Neural cell (in vitro differentiated cells): ENCODE data around the gene PIK3C2G. TPM values are rescaled to one million over a fixed set of nuclear protein-coding genes. Genes with fewer than 3 reads are reported as not detected.

Experiments used
- H2AFZ ChIP-seq: fragments of 200-600, 300-800 bp; sonication (generic), shearing (Covaris generic); 2 replicates; pipeline ENCODE4 v1.6.0; 2014; ENCODE audit warnings: low read depth, mild to moderate bottlenecking, antibody characterized with exemption, low read length, moderate library complexity
- H3F3A ChIP-seq: fragments of 200-600 bp; shearing (Covaris generic); 2 replicates; pipeline ENCODE4 v1.6.1; 2016; ENCODE audit warnings: mild to moderate bottlenecking, moderate library complexity, mixed read lengths, antibody characterized with exemption, low read length; ENCODE audit not compliant: insufficient read depth, poor library complexity, severe bottlenecking
- H3K27ac ChIP-seq: fragments of 200-600, 300-800 bp; sonication (generic), shearing (Covaris generic); 2 replicates; pipeline ENCODE4 v1.5.1; 2014; ENCODE audit warnings: mild to moderate bottlenecking, low read length, moderate library complexity
- H3K27me3 ChIP-seq: fragments of 300-800, 200-600 bp; sonication (generic), shearing (Covaris generic); 2 replicates; pipeline ENCODE4 v1.6.0; 2014; ENCODE audit warnings: mild to moderate bottlenecking, low read depth, low read length, moderate library complexity; ENCODE audit not compliant: insufficient read depth
- H3K36me3 ChIP-seq: fragments of 300-800, 200-600 bp; sonication (generic), shearing (Covaris generic); 2 replicates; pipeline ENCODE4 v1.5.1; 2014; ENCODE audit warnings: mild to moderate bottlenecking, antibody characterized with exemption, low read length, moderate library complexity; ENCODE audit not compliant: insufficient read depth
- H3K4me2 ChIP-seq: fragments of 300-800, 200-600 bp; sonication (generic), shearing (Covaris generic); 2 replicates; pipeline ENCODE4 v1.6.0; 2014; ENCODE audit warnings: mild to moderate bottlenecking, low read length
- H3K4me3 ChIP-seq: fragments of 300-800, 200-600 bp; sonication (generic), shearing (Covaris generic); 2 replicates; pipeline ENCODE4 v1.5.1; 2014; ENCODE audit warnings: mild to moderate bottlenecking, low read length, moderate library complexity
- H3K79me2 ChIP-seq: fragments of 200-600 bp; shearing (Covaris generic); replicated peaks from 2 replicates; pipeline ENCODE4 v1.6.0; 2014; ENCODE audit warnings: mild to moderate bottlenecking, low read length, moderate library complexity; ENCODE audit not compliant: insufficient read depth
- H3K9ac ChIP-seq: fragments of 300-800, 200-600 bp; sonication (generic), shearing (Covaris generic); 2 replicates; pipeline ENCODE4 v1.6.1; 2016; ENCODE audit warnings: mild to moderate bottlenecking, low read length, mixed read lengths
- H3K9me2 ChIP-seq: fragments of 200-600 bp; shearing (Covaris generic); 2 replicates; pipeline ENCODE4 v1.6.1; 2016; ENCODE audit warnings: mild to moderate bottlenecking, low read length, mixed read lengths; ENCODE audit not compliant: insufficient read depth
- H3K9me3 ChIP-seq: fragments of 200-600, 300-800 bp; sonication (generic), shearing (Covaris generic); 2 replicates; pipeline ENCODE4 v1.6.1; 2016; ENCODE audit warnings: mild to moderate bottlenecking, mixed run types, low read length, moderate library complexity, mixed read lengths
- H4K20me1 ChIP-seq: fragments of 200-600 bp; shearing (Covaris generic); 2 replicates; pipeline ENCODE4 v1.6.1; 2016; ENCODE audit warnings: mild to moderate bottlenecking, mixed run types; ENCODE audit not compliant: insufficient read depth
- EP300 ChIP-seq: fragments of 450-650 bp; conservative IDR thresholded peaks from 2 replicates; pipeline ENCODE4 v1.6.1; 2014; ENCODE audit warnings: antibody characterized with exemption, mild to moderate bottlenecking, moderate library complexity; ENCODE audit not compliant: poor library complexity, severe bottlenecking
- EZH2 ChIP-seq: fragments of 200-600, 300-800 bp; shearing (Covaris generic), sonication (generic); IDR thresholded peaks from 2 replicates; pipeline ENCODE4 v1.6.1; 2014; ENCODE audit warnings: antibody characterized with exemption, low read length, borderline replicate concordance, mild to moderate bottlenecking; ENCODE audit not compliant: insufficient read depth, poor library complexity, severe bottlenecking
- MXI1 ChIP-seq: fragments of 450-650 bp; conservative IDR thresholded peaks from 2 replicates; pipeline ENCODE4 v1.6.1; 2014; ENCODE audit warnings: antibody characterized with exemption, mild to moderate bottlenecking; ENCODE audit not compliant: poor library complexity, severe bottlenecking
- POLR2AphosphoS5 ChIP-seq: IDR thresholded peaks from 2 replicates; pipeline ENCODE4 v1.6.1; 2012
- RAD21 ChIP-seq: fragments of 450-650 bp; conservative IDR thresholded peaks from 2 replicates; pipeline ENCODE4 v1.6.1; 2014; ENCODE audit warnings: antibody characterized with exemption, mild to moderate bottlenecking, moderate library complexity
- SMC3 ChIP-seq: fragments of 450-650 bp; conservative IDR thresholded peaks from 2 replicates; pipeline ENCODE4 v1.6.1; 2014; ENCODE audit warnings: antibody characterized with exemption, mild to moderate bottlenecking, moderate library complexity; ENCODE audit not compliant: poor library complexity
- TAF1 ChIP-seq: IDR thresholded peaks from 2 replicates; pipeline ENCODE4 v1.6.1; 2012; ENCODE audit warnings: low read depth
- polyA plus RNA-seq: library from polyadenylated mRNA; depleted of rRNA; stranded (reverse); fragments of >200 nt; gene quantifications from 2 replicates; pipeline ENCODE4 v1.2.3, GENCODE V29; 2014
- TF ChIP-seq, protein P1 (sequence below): fragments of 450-650 bp; IDR thresholded peaks from 2 replicates; pipeline ENCODE4 v1.5.1; 2014; ENCODE audit warnings: antibody characterized with exemption, mild to moderate bottlenecking, moderate library complexity; ENCODE audit not compliant: poor library complexity, severe bottlenecking
- TF ChIP-seq, protein P2 (sequence below): IDR thresholded peaks from 2 replicates; pipeline ENCODE4 v1.6.1; 2012; ENCODE audit warnings: borderline replicate concordance

PIK3C2G gene
- polyA plus RNA-seq, 1 donor from 2014 or later: not detected

DNA sequence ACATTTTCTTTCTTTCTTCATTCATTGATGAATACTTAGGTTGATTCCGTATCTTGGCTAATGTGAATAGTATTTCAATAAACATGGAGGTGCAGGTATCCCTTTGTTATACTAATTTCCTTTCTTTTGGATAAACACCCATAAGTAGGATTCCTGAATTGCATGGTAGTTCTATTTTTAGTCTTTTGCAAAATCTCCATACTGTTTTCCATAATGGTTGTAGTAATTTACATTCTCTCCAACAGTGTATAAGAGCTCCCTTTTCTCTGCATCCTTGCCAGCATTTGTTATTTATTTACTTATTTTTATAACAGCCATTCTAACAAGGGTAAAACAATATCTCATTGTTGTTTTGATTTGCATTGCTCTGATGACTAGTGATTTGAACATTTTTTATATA, 36.6 kb downstream of the PIK3C2G start:
- H3K9me2 ChIP-seq: no peaks in the 10 kb centered on the region
- H3K9ac ChIP-seq: no peak overlapping the region
- no peaks in the 10 kb centered on the region for H3K36me3 ChIP-seq
- TF ChIP-seq, protein P1, sequence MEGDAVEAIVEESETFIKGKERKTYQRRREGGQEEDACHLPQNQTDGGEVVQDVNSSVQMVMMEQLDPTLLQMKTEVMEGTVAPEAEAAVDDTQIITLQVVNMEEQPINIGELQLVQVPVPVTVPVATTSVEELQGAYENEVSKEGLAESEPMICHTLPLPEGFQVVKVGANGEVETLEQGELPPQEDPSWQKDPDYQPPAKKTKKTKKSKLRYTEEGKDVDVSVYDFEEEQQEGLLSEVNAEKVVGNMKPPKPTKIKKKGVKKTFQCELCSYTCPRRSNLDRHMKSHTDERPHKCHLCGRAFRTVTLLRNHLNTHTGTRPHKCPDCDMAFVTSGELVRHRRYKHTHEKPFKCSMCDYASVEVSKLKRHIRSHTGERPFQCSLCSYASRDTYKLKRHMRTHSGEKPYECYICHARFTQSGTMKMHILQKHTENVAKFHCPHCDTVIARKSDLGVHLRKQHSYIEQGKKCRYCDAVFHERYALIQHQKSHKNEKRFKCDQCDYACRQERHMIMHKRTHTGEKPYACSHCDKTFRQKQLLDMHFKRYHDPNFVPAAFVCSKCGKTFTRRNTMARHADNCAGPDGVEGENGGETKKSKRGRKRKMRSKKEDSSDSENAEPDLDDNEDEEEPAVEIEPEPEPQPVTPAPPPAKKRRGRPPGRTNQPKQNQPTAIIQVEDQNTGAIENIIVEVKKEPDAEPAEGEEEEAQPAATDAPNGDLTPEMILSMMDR: no peak
- TF ChIP-seq, protein P2, sequence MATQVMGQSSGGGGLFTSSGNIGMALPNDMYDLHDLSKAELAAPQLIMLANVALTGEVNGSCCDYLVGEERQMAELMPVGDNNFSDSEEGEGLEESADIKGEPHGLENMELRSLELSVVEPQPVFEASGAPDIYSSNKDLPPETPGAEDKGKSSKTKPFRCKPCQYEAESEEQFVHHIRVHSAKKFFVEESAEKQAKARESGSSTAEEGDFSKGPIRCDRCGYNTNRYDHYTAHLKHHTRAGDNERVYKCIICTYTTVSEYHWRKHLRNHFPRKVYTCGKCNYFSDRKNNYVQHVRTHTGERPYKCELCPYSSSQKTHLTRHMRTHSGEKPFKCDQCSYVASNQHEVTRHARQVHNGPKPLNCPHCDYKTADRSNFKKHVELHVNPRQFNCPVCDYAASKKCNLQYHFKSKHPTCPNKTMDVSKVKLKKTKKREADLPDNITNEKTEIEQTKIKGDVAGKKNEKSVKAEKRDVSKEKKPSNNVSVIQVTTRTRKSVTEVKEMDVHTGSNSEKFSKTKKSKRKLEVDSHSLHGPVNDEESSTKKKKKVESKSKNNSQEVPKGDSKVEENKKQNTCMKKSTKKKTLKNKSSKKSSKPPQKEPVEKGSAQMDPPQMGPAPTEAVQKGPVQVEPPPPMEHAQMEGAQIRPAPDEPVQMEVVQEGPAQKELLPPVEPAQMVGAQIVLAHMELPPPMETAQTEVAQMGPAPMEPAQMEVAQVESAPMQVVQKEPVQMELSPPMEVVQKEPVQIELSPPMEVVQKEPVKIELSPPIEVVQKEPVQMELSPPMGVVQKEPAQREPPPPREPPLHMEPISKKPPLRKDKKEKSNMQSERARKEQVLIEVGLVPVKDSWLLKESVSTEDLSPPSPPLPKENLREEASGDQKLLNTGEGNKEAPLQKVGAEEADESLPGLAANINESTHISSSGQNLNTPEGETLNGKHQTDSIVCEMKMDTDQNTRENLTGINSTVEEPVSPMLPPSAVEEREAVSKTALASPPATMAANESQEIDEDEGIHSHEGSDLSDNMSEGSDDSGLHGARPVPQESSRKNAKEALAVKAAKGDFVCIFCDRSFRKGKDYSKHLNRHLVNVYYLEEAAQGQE: no peak
- TF ChIP-seq TAF1 (no peak), POLR2AphosphoS5 (no peak), SMC3 (no peak), EP300 (no peak), EZH2 (no peak), RAD21 (no peak), MXI1 (no peak)
- no peak overlapping the region for H3K4me2 ChIP-seq
- no peak overlapping the region for H2AFZ ChIP-seq
- H4K20me1 ChIP-seq: no peaks in the 10 kb centered on the region
- H3F3A ChIP-seq: no peaks in the 10 kb centered on the region
- no peak overlapping the region for H3K27ac ChIP-seq
- no peak overlapping the region for H3K4me3 ChIP-seq
- no peaks in the 10 kb centered on the region for H3K79me2 ChIP-seq
- no peaks in the 10 kb centered on the region for H3K27me3 ChIP-seq
- no peaks in the 10 kb centered on the region for H3K9me3 ChIP-seq

DNA sequence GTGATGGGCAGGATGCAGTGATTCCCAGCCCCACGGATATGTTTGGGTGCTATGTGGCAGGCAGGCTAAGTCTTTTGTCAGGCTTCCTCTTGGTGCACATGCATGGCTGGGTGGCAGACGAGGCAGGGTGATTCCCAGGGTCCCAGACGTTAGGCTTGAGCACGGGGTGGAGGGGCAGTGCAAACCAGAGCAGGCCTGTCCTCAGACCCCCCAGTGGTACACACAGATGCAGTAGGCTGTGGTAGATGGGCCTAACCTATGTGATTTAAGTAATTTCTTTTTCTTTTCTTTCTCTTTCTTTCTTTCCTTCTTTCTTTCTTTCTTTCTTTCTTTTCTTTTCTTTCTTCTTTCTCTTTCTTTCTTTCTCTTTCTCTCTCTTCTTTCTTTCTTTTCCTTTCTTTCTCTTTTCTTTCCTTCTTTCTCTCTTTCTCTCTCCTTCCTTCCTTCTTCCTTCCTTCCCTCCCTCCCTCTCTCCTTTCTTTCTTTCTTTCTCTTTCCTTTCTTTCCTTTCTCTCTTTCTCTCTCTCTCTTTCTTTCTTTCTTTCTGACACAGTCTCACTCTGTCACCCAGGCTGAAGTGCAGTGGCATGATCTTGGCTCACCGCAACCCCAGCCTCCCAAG, 41.6 kb downstream of the PIK3C2G start:
- H3K9ac ChIP-seq: no peak overlapping the region
- no peaks in the 10 kb centered on the region for H3K79me2 ChIP-seq
- H3K4me2 ChIP-seq: no peak overlapping the region
- H3K27ac ChIP-seq: no peak overlapping the region
- TF ChIP-seq TAF1 (no peak), EZH2 (no peak), SMC3 (no peak), EP300 (no peak), RAD21 (no peak), MXI1 (no peak), POLR2AphosphoS5 (no peak)
- TF ChIP-seq, protein P1: no peak
- TF ChIP-seq, protein P2: no peak
- H3K27me3 ChIP-seq: no peaks in the 10 kb centered on the region
- H3K4me3 ChIP-seq: no peak overlapping the region
- H3K9me2 ChIP-seq: no peaks in the 10 kb centered on the region
- no peaks in the 10 kb centered on the region for H4K20me1 ChIP-seq
- no peaks in the 10 kb centered on the region for H3K9me3 ChIP-seq
- H2AFZ ChIP-seq: no peak overlapping the region
- H3K36me3 ChIP-seq: no peaks in the 10 kb centered on the region
- no peaks in the 10 kb centered on the region for H3F3A ChIP-seq
